Sigmoid colon (tissue), 7 donors: ENCODE results near the gene NUP98. TPM values are rescaled to one million over a fixed set of nuclear protein-coding genes. Genes with fewer than 3 reads are reported as not detected.

ENCODE experiments used
- DNase-seq: peaks from one replicate; pipeline ENCODE4 v3.0.0-alpha.2; 2019
- H3K27ac ChIP-seq, 4 donors: fragments of 200-600 bp; sonication (generic); one replicate each; pipeline ENCODE4 v1.5.1; 2016 to 2019; ENCODE audit warnings: mild to moderate bottlenecking in 1 of 4
- H3K27me3 ChIP-seq, 3 donors: fragments of 200-600 bp; sonication (generic); one replicate each; pipeline ENCODE4 v1.5.1; 2019; ENCODE audit warnings: mild to moderate bottlenecking in 1 of 3
- H3K36me3 ChIP-seq, 4 donors: fragments of 200-600 bp; sonication (generic); one replicate each; pipeline ENCODE4 v1.5.1; 2016 to 2019
- H3K4me1 ChIP-seq, 4 donors: fragments of 200-600 bp; sonication (generic); one replicate each; pipeline ENCODE4 v1.5.1; 2017 to 2019
- H3K4me3 ChIP-seq, 4 donors: fragments of 200-600 bp; sonication (generic); one replicate each; pipeline ENCODE4 v1.5.1; 2017 to 2019; ENCODE audit warnings: mild to moderate bottlenecking in 2 of 4, moderate library complexity in 1 of 4
- H3K9me3 ChIP-seq, 4 donors: fragments of 200-600 bp in 3 of 4; sonication (generic) in 3 of 4; one replicate each; pipeline versions ENCODE4 v1.5.1 to v1.6.1; 2013 to 2019
- CTCF ChIP-seq, 4 experiments: fragments of 450-650 bp in 3 of 4; fragments of 200-600 bp in 1 of 4; IDR thresholded peaks; one replicate each; pipeline ENCODE4 v1.5.1; 2016 to 2019; ENCODE audit warnings: antibody characterized with exemption in 4 of 4, mild to moderate bottlenecking in 3 of 4, moderate library complexity in 2 of 4
- EP300 ChIP-seq, 4 donors: sonication (generic); formaldehyde crosslinking; IDR thresholded peaks; one replicate each; pipeline ENCODE4 v1.6.1; 2017; ENCODE audit warnings: antibody characterized with exemption in 4 of 4
- POLR2A ChIP-seq, 2 donors: fragments of 450-650 bp; IDR thresholded peaks; one replicate each; pipeline ENCODE4 v1.6.1; 2016; ENCODE audit warnings: antibody characterized with exemption in 2 of 2, mild to moderate bottlenecking in 2 of 2, moderate library complexity in 2 of 2
- POLR2AphosphoS5 ChIP-seq, 4 donors: sonication (generic); formaldehyde crosslinking; IDR thresholded peaks; one replicate each; pipeline ENCODE4 v1.6.1; 2017; ENCODE audit warnings: antibody characterized with exemption in 4 of 4
- WGBS, 2 donors: extraction: QIAGEN DNeasy Blood & Tissue Kit; methylation state at CpG; one replicate each; pipeline ENCODE4 v1.1.7; 2013; 5-methylcytosine and 5-hydroxymethylcytosine counted together
- intact Hi-C: fragments of 100-400 bp; cut with DNase I; formaldehyde crosslinking; loops from one replicate; pipeline ENCODE4 v1.15.1; 2023
- polyA plus RNA-seq, 3 donors: library from polyadenylated mRNA; stranded (reverse); fragments of 200-250 nt; gene quantifications; one replicate each; pipeline ENCODE4 v1.2.3, GENCODE V29; 2013
- total RNA-seq, 4 donors: library from RNA; depleted of rRNA; stranded (reverse); fragments of >200 nt; gene quantifications; one replicate each; pipeline ENCODE4 v1.1.0, GENCODE V29; 2016
- donor health status: healthy with polysubstance abuse.
- donor health status: Bipolar disorder and iron deficiency.
- donor health status: healthy.

NUP98 gene
- total and polyA plus RNA-seq, 7 donors, result 14.4 to 158 (median 83.5) TPM

GRCh38 chr11:3703383-3703782 is 94.0 kb downstream of the NUP98 start:
- Histone ChIP-seq H3K27ac (no peak overlapping the region), H3K4me3 (no peak overlapping the region), H3K9me3 (no peaks in the 10 kb centered on the region), H3K27me3 (no peaks in the 10 kb centered on the region), H3K36me3 (peaks cover 10 to 93% (median 38%) of the 10 kb centered on the region in 4 donors), H3K4me1 (no peaks in the 10 kb centered on the region)
- no peak for TF ChIP-seq POLR2A (IDR thresholded peaks at IDR 0.05)
- TF ChIP-seq POLR2AphosphoS5 (IDR thresholded peaks at IDR 0.05), result no peak
- TF ChIP-seq EP300 (IDR thresholded peaks at IDR 0.05), result no peak
- TF ChIP-seq CTCF (IDR thresholded peaks at IDR 0.05), result no peak
- no peak for DNase-seq
- intact Hi-C loops, result no loop called here
- WGBS, 2 donors, result 72 to 89% methylated on average over 3 of the region's 3 CpGs

DNA sequence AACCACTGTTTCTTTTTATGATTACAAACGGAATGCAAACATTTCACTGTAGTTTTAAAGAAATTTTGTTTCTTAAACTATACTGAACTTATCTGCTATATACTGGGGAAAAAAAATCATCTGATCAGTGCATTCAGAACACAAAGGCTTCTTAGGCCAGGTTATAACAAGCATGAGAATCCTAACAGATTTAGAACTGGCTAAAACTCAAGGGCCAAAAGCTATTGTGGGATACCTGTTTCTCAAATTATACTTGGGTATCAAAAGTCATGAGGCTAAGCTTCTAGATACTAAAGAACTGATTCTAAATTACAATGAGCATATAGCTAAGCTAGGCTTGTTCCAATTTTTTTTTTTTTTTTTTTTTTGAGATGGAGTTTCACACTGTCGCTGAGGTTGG is 96.4 kb downstream of the NUP98 start:
- Histone ChIP-seq H3K27me3 (no peaks in the 10 kb centered on the region), H3K4me1 (no peaks in the 10 kb centered on the region), H3K27ac (no peak overlapping the region), H3K4me3 (no peak overlapping the region), H3K36me3 (peaks cover 20 to 98% (median 48%) of the 10 kb centered on the region in 4 donors), H3K9me3 (no peaks in the 10 kb centered on the region)
- 90 to 93% methylated on average over 2 of the region's 2 CpGs for WGBS, 2 donors
- intact Hi-C loops, result no loop called here
- TF ChIP-seq EP300 (IDR thresholded peaks at IDR 0.05) (no peak), POLR2AphosphoS5 (IDR thresholded peaks at IDR 0.05) (no peak), POLR2A (IDR thresholded peaks at IDR 0.05) (no peak), CTCF (IDR thresholded peaks at IDR 0.05) (no peak)
- DNase-seq, result no peak

DNA sequence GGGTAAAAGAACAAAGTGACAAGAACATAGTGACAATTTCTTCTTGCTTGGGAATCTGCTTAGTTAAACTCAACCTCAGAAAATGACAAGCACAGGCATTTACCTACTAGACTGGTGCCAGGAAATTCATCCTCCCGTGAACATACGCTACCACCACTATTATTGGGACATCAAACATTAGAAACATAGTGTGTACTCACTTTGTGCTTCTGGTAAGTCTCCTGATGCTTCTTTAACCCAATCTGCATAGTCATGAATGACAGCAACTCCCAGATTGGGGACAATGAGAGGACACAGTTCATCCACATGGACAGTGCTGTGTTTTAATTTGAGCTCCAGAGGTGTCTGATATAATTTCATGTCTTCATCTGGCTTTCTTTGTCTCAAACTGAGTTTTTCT is 96.9 kb downstream of the NUP98 start:
- TF ChIP-seq EP300 (IDR thresholded peaks at IDR 0.05) (no peak), CTCF (IDR thresholded peaks at IDR 0.05) (no peak), POLR2AphosphoS5 (IDR thresholded peaks at IDR 0.05) (no peak), POLR2A (IDR thresholded peaks at IDR 0.05) (no peak)
- H3K36me3 ChIP-seq, result peaks cover 20 to 98% (median 49%) of the 10 kb centered on the region in 4 donors
- no peak overlapping the region for H3K4me3 ChIP-seq
- no peaks in the 10 kb centered on the region for H3K4me1 ChIP-seq
- no peak overlapping the region for H3K27ac ChIP-seq
- no peak for DNase-seq
- 95 to 98% methylated on average over 2 of the region's 2 CpGs for WGBS, 2 donors
- H3K27me3 ChIP-seq, result no peaks in the 10 kb centered on the region
- no peaks in the 10 kb centered on the region for H3K9me3 ChIP-seq
- intact Hi-C loops, result no loop called here

DNA sequence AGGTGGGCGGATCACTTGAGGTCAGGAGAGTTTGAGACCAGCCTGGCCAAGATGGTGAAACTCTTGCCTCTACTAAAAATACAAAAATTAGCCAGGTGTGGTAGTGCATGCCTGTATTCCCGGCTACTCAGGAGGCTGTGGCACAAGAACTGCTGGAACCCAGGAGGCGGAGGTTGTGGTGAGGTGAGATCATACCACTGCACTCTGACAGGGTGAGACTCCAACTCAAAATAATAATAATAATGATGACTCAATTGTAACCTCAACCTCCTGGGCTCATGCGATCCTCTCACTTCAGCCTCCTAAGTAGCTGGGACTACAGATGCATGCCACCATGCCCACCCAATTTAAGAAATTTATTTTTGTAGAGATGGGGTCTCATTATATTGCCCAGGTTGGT is 110.6 kb downstream of the NUP98 start:
- DNase-seq, result no peak
- no peak for TF ChIP-seq POLR2AphosphoS5 (IDR thresholded peaks at IDR 0.05)
- no peak for TF ChIP-seq EP300 (IDR thresholded peaks at IDR 0.05)
- TF ChIP-seq CTCF (IDR thresholded peaks at IDR 0.05), result no peak
- no peak for TF ChIP-seq POLR2A (IDR thresholded peaks at IDR 0.05)
- peaks cover 10 to 98% (median 56%) of the 10 kb centered on the region in 4 donors for H3K36me3 ChIP-seq
- 74 to 97% methylated on average over 4 of the region's 4 CpGs for WGBS, 2 donors
- H3K9me3 ChIP-seq, result no peaks in the 10 kb centered on the region
- no peaks in the 10 kb centered on the region for H3K4me1 ChIP-seq
- H3K4me3 ChIP-seq, result no peak overlapping the region
- no peaks in the 10 kb centered on the region for H3K27me3 ChIP-seq
- intact Hi-C loops, result no loop called here
- no peak overlapping the region for H3K27ac ChIP-seq

GRCh38 chr11:3685923-3686322 is 111.4 kb downstream of the NUP98 start:
- no peak overlapping the region for H3K27ac ChIP-seq
- no peaks in the 10 kb centered on the region for H3K9me3 ChIP-seq
- intact Hi-C loops, result no loop called here
- H3K27me3 ChIP-seq, result no peaks in the 10 kb centered on the region
- H3K4me1 ChIP-seq, result no peaks in the 10 kb centered on the region
- no peak overlapping the region for H3K4me3 ChIP-seq
- TF ChIP-seq EP300 (IDR thresholded peaks at IDR 0.05), result no peak
- no peak for TF ChIP-seq POLR2AphosphoS5 (IDR thresholded peaks at IDR 0.05)
- no peak for TF ChIP-seq POLR2A (IDR thresholded peaks at IDR 0.05)
- no peak for TF ChIP-seq CTCF (IDR thresholded peaks at IDR 0.05)
- no peak for DNase-seq
- peaks cover 18 to 98% (median 56%) of the 10 kb centered on the region in 4 donors for H3K36me3 ChIP-seq
- WGBS, 2 donors, result 71 to 84% methylated on average over 7 of the region's 7 CpGs
